AG09319 (cell line): Measurements from ENCODE around the gene PIKFYVE.
A peak's percentile ranks its signal among the peaks of the same experiment; 100 is the strongest.
"Not testable (repeated sequence)": the region's sequence is repeated elsewhere in the genome, so short reads cannot be mapped to it uniquely, and the experiment has no call there.

Experiments used
- DNase-seq: peaks from one replicate; pipeline ENCODE4 v3.0.0-alpha.2; 2010; ENCODE audit warnings: low read depth; ENCODE audit errors: extremely low read depth
- TF ChIP-seq, protein P1 (sequence below): IDR thresholded peaks from 2 replicates; pipeline ENCODE4 v1.5.1; 2011; ENCODE audit warnings: low read depth, mild to moderate bottlenecking, inconsistent platforms, low read length, moderate library complexity

PIKFYVE gene, protein sequence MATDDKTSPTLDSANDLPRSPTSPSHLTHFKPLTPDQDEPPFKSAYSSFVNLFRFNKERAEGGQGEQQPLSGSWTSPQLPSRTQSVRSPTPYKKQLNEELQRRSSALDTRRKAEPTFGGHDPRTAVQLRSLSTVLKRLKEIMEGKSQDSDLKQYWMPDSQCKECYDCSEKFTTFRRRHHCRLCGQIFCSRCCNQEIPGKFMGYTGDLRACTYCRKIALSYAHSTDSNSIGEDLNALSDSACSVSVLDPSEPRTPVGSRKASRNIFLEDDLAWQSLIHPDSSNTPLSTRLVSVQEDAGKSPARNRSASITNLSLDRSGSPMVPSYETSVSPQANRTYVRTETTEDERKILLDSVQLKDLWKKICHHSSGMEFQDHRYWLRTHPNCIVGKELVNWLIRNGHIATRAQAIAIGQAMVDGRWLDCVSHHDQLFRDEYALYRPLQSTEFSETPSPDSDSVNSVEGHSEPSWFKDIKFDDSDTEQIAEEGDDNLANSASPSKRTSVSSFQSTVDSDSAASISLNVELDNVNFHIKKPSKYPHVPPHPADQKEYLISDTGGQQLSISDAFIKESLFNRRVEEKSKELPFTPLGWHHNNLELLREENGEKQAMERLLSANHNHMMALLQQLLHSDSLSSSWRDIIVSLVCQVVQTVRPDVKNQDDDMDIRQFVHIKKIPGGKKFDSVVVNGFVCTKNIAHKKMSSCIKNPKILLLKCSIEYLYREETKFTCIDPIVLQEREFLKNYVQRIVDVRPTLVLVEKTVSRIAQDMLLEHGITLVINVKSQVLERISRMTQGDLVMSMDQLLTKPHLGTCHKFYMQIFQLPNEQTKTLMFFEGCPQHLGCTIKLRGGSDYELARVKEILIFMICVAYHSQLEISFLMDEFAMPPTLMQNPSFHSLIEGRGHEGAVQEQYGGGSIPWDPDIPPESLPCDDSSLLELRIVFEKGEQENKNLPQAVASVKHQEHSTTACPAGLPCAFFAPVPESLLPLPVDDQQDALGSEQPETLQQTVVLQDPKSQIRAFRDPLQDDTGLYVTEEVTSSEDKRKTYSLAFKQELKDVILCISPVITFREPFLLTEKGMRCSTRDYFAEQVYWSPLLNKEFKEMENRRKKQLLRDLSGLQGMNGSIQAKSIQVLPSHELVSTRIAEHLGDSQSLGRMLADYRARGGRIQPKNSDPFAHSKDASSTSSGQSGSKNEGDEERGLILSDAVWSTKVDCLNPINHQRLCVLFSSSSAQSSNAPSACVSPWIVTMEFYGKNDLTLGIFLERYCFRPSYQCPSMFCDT (N-terminal part only)

DNA sequence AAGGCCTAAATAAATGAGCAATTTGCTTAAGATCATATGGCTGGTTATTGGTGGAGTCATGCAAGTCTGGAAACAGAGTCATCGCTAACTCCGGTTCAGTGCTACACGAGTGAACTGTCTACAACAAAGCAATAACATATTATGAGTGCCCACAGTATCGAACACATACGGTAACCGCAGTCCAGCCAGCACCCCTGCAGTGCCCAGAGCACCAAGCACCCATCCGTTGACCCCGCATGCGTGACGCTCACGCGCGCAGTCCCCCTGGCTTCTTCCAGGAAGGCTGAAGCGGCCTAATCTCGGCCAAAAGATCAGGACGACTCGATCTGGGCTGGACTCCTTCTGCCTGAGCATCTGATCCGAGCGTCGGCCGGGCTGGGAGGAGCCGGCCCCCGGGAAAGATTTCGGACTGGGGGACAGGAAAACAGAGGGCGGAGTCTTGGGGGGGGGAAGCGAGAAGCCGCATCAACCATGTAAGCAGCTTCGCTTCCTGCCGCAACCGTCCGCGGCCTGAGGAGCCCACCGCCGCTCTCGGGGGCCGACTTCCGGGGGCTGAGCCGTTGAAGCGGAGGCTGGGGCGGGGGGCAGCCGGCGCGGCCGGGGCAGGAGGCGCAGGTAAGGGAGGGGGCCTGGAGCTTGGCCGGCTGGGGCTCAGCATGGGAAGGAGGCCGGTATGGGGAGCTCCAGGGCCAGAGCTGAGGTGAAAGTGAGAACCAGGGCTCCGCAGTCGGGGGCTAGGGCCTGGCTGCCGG lies at the start of gene PIKFYVE:
Gene PIKFYVE (plus strand): TSS at position 455 of the 752 bp plus-strand sequence. CDS start 5,265 bp downstream, outside the sequence.
- TF ChIP-seq, protein P1, sequence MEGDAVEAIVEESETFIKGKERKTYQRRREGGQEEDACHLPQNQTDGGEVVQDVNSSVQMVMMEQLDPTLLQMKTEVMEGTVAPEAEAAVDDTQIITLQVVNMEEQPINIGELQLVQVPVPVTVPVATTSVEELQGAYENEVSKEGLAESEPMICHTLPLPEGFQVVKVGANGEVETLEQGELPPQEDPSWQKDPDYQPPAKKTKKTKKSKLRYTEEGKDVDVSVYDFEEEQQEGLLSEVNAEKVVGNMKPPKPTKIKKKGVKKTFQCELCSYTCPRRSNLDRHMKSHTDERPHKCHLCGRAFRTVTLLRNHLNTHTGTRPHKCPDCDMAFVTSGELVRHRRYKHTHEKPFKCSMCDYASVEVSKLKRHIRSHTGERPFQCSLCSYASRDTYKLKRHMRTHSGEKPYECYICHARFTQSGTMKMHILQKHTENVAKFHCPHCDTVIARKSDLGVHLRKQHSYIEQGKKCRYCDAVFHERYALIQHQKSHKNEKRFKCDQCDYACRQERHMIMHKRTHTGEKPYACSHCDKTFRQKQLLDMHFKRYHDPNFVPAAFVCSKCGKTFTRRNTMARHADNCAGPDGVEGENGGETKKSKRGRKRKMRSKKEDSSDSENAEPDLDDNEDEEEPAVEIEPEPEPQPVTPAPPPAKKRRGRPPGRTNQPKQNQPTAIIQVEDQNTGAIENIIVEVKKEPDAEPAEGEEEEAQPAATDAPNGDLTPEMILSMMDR: no peak
- DNase-seq: peak; percentile 93

DNA sequence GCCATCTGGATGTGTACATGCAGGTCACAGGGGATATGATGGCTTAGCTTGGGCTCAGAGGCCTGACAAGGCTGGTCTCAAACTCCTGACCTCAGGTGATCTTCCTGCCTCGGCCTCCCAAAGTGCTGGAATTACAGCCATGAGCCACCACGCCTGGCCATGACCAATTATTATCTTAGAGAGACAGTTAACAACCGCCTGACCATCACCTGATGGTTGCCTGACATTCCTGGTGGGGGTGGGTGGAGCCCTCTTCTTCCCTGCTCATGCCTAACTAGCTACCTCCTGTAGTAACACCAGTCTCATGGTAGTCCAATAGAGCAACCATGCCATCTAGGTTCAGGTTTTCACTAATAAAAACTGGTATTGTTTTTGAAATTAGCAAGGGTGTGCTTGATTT lies 44.2 kb upstream of the PIKFYVE start:
- DNase-seq: not testable (repeated sequence)

DNA sequence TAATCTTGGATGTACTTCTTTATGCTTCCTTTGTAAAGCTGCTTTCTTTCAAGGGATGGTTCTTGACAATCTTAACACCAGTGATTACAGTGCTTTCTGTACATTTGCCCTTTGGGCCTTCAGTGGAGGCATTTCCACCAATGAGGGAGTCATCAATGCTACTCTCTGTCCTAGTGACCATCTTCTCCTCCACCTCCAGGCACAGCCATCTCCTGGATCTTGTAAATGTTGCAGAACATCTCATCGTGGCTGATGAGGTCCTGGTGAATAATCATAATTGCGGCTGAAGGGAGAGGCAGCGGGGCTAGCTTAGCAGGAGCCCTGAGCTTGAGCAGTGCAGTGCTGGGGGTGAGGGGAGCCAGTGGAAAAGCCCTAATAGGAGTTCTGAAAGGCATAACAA lies 43.7 kb upstream of the PIKFYVE start:
- TF ChIP-seq, protein P1: no peak
- no peak for DNase-seq

DNA sequence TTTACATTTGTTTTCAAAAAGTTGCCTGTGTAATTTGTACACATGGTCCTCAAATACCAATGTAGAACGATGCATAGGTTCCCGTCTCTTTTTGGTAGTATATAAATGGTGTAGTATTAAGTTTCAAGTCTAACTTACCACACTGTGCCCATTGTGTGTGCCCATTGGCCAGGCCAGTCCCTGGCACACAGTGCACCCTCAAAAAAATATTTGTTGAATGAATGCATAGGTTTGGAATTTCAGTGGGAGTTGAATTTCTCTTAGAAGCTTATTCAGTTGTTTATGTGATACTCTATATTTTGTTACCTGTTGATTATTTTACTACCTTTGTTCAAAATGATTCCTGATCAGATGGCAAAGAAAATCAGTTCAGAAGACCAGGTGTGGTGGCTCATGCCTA lies 41.3 kb upstream of the PIKFYVE start:
- TF ChIP-seq, protein P1: no peak

GRCh38 chr2:208227581-208228232 lies 38.3 kb upstream of the PIKFYVE start:
- no peak for DNase-seq
- TF ChIP-seq, protein P1: no peak

More for the DNA sequence above, 41.3 kb upstream of the PIKFYVE start:
- DNase-seq: no peak

GRCh38 chr2:208228476-208228875 lies 37.6 kb upstream of the PIKFYVE start:
- DNase-seq: no peak
- TF ChIP-seq, protein P1: no peak

GRCh38 chr2:208234786-208235185 lies 31.3 kb upstream of the PIKFYVE start:
- TF ChIP-seq, protein P1: no peak
- DNase-seq: no peak
